Lower lobe of right lung (tissue), 2 donors: Measurements from ENCODE around the gene KDM1A. TPM values are rescaled to one million over a fixed set of nuclear protein-coding genes. Genes with fewer than 3 reads are reported as not detected.

Experiments
- ATAC-seq, 2 donors: fragments of 200-7000 bp; cut with Tn5 transposase; one replicate each; pipeline ENCODE4 v1.9.1; 2020 to 2022; ENCODE audit warnings: mild to moderate bottlenecking in 2 of 2, moderate library complexity in 2 of 2
- DNase-seq: peaks from one replicate; pipeline ENCODE4 v3.0.0-alpha.2; 2020
- H3K27ac ChIP-seq: fragments of 200-600 bp; one replicate; pipeline ENCODE4 v1.8.0; 2022
- H3K27me3 ChIP-seq: fragments of 200-600 bp; one replicate; pipeline ENCODE4 v1.8.0; 2022; ENCODE audit warnings: low read depth
- H3K36me3 ChIP-seq: fragments of 200-600 bp; one replicate; pipeline ENCODE4 v1.8.0; 2022; ENCODE audit warnings: mild to moderate bottlenecking
- H3K4me1 ChIP-seq: fragments of 200-600 bp; one replicate; pipeline ENCODE4 v1.8.0; 2022
- H3K4me3 ChIP-seq: fragments of 200-600 bp; one replicate; pipeline ENCODE4 v1.8.0; 2022; ENCODE audit warnings: mild to moderate bottlenecking
- H3K9me3 ChIP-seq: fragments of 200-600 bp; one replicate; pipeline ENCODE4 v1.8.0; 2022
- intact Hi-C: fragments of 100-400 bp; cut with DNase I; formaldehyde crosslinking; loops from one replicate; pipeline ENCODE4 v1.11.0; 2022
- total RNA-seq: library from RNA; stranded (reverse); fragmentation: NEBNext Ultra II Directional; extraction: Animal tissue kit (Norgen Biotek cat#: 25700); gene quantifications from one replicate; pipeline ENCODE4 v1.2.1, GENCODE V29; 2021
- TF ChIP-seq, protein P1 (sequence below): fragments of 200-600 bp; IDR thresholded peaks from one replicate; pipeline ENCODE4 v1.8.0; 2022; ENCODE audit warnings: antibody characterized with exemption, mild to moderate bottlenecking
- donor health status: DM: no; HTN: yes; CAD: no; lungs with severe emphysema.

The KDM1A gene
- total RNA-seq, 1 donor from 2014 or later = 38.6 TPM

DNA sequence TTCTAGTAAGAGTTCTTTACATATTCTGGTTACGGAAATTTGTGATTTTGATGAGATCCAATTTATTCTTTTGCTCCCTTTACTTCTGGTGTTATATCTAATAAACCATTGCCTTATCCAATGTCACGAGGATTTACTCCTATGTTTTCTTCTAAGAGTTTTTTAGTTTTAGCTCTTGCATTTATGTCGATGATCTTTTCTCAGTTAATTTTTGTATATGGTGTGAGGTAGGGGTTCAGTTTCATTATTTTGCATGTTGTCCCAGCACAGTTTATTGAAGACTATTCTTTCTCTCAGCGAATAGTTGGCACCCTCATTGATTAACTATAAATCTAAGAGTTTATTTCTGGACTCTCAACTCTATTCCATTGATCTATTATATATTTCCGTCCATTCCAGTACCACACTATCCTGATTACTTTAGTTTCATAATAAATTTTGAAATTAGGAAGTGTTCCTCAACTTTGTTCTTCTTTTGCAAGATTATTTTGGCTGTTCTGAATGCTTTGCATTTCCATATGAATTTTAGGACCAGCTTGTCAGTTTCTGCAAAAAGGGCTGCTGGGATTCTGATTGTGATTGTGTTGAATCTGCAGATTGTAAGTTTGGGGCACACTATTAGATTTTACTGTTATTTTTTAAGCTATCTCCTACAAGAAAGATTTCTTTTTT, 4.0 kb downstream of the KDM1A start:
- no peak for DNase-seq
- intact Hi-C loops = no loop called here
- peaks cover 23% of the 10 kb centered on the region for H3K4me1 ChIP-seq
- no peaks in the 10 kb centered on the region for H3K27me3 ChIP-seq
- H3K9me3 ChIP-seq = no peaks in the 10 kb centered on the region
- TF ChIP-seq, protein P1, sequence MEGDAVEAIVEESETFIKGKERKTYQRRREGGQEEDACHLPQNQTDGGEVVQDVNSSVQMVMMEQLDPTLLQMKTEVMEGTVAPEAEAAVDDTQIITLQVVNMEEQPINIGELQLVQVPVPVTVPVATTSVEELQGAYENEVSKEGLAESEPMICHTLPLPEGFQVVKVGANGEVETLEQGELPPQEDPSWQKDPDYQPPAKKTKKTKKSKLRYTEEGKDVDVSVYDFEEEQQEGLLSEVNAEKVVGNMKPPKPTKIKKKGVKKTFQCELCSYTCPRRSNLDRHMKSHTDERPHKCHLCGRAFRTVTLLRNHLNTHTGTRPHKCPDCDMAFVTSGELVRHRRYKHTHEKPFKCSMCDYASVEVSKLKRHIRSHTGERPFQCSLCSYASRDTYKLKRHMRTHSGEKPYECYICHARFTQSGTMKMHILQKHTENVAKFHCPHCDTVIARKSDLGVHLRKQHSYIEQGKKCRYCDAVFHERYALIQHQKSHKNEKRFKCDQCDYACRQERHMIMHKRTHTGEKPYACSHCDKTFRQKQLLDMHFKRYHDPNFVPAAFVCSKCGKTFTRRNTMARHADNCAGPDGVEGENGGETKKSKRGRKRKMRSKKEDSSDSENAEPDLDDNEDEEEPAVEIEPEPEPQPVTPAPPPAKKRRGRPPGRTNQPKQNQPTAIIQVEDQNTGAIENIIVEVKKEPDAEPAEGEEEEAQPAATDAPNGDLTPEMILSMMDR = no peak
- H3K4me3 ChIP-seq = no peak overlapping the region
- ATAC-seq = no peak
- no peaks in the 10 kb centered on the region for H3K36me3 ChIP-seq
- H3K27ac ChIP-seq = no peak overlapping the region

DNA sequence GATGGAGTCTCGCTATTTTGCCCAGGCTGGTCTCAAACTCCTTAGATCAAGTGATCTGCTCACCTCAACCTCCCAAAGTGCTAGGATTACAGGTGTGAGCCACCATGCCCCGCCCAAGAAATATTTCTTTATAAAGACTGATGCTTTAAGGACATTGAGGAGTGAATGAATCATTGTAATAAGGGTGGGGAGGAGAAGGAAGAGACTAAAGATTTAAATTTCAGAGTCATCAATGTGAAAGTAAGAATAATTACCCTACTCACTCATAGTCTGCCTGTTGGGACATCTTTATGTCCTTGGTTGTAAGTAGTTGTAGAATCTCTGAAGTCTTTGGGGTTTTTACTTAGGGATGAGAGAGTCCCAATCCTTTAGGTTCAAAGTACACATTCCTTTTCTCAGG, 7.3 kb downstream of the KDM1A start:
- DNase-seq (no peak), ATAC-seq (no peak)
- H3K27me3 ChIP-seq = no peaks in the 10 kb centered on the region
- H3K4me1 ChIP-seq = peaks cover 12% of the 10 kb centered on the region
- H3K4me3 ChIP-seq = no peak overlapping the region
- H3K36me3 ChIP-seq = no peaks in the 10 kb centered on the region
- TF ChIP-seq, protein P1 = no peak
- H3K9me3 ChIP-seq = no peaks in the 10 kb centered on the region
- intact Hi-C loops = no loop called here
- no peak overlapping the region for H3K27ac ChIP-seq

DNA sequence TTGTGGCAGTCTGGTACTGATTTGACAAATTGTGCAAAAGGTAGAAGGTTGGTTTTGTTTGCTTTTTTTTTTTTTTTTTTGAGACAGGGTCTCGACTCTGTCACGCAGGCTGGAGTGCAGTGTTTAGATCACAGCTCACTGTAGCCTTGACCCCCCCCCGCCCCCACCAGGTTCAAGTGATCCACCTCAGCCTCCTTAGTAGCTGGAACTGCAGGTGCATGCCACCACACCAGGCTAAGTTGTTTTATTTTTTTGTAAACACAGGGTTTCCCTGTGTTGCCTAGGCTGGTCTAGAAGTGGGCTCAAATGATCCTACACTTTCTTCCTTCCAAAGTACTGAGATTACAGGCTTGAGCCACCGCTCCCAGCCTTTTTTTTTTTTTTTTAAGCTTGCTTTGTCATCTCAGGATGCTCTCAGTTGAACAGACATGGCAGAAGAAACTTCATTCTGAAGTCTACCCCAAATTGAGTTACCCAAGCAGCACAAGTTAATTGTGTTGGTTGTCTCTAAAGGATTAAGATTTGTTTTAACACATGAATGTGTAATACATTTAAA, 8.2 kb downstream of the KDM1A start:
- intact Hi-C loops = no loop called here
- no peak for DNase-seq
- H3K27ac ChIP-seq = no peak overlapping the region
- H3K27me3 ChIP-seq = no peaks in the 10 kb centered on the region
- H3K9me3 ChIP-seq = no peaks in the 10 kb centered on the region
- no peaks in the 10 kb centered on the region for H3K36me3 ChIP-seq
- TF ChIP-seq, protein P1 = no peak
- peaks cover 5% of the 10 kb centered on the region for H3K4me1 ChIP-seq
- no peak for ATAC-seq
- H3K4me3 ChIP-seq = no peak overlapping the region

DNA sequence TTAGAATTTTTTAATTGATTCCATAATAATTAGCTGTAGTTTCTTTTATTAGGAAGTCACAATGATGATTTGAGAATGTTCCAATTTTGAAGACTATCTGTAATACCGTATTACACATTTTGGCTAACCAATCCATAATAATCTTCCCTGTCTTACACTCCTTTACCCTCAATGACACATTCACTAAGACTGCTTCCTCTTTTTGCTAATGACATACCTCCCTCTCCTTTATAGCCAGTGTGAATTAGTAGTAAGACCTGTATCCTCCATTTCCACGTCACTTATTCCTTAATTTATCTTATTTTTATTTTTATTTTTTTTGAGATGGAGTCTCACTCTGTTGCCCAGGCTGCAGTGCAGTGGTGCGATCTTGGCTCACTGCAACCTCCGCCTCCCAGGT, 10.1 kb downstream of the KDM1A start:
- intact Hi-C loops = no loop called here
- peaks cover 5% of the 10 kb centered on the region for H3K4me1 ChIP-seq
- DNase-seq = no peak
- no peak for ATAC-seq
- H3K4me3 ChIP-seq = no peak overlapping the region
- no peaks in the 10 kb centered on the region for H3K9me3 ChIP-seq
- H3K36me3 ChIP-seq = no peaks in the 10 kb centered on the region
- H3K27me3 ChIP-seq = no peaks in the 10 kb centered on the region
- TF ChIP-seq, protein P1 = no peak
- no peak overlapping the region for H3K27ac ChIP-seq

DNA sequence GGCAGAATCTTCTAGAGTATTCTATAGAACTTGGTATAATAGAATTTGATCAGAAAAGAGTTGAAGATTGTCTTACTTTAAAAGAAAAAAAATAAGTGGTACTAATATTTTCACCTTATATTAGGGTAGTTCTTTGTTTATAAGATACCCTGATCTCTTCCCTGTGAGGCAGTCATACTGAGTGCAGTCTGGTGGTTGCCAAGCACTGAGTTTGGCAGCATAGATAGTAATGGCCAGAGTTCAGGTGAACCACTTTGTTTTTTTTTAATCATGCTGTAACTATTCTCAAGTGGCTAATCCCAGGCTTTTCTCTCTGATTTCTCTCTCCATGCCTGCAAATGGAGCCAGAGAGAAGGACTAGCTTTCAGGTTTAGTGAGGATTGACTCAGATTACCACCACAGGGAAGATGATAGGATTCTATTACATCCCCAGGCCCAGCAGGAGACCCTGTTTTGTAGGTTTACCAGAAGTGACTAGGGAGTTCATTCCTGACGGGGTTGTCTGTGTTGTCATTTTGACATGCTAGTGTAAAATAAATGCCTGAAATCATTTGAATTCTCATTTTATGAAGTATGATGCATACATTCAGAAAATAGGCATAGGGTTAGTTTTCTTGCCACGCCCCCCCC, 16.7 kb downstream of the KDM1A start:
- no peak for DNase-seq
- Histone ChIP-seq H3K9me3 (no peaks in the 10 kb centered on the region), H3K36me3 (no peaks in the 10 kb centered on the region), H3K4me1 (no peaks in the 10 kb centered on the region), H3K27ac (no peak overlapping the region), H3K27me3 (no peaks in the 10 kb centered on the region), H3K4me3 (no peak overlapping the region)
- intact Hi-C loops = no loop called here
- no peak for ATAC-seq
- TF ChIP-seq, protein P1 = no peak
